Tibial nerve (tissue), 4 donors: ENCODE measurements around the gene WAS.

Source experiments
- CTCF ChIP-seq, 5 experiments: fragments of 200-600 bp in 3 of 5; fragments of 450-650 bp in 2 of 5; sonication (generic) in 3 of 5; IDR thresholded peaks; one replicate each; pipeline ENCODE4 v1.5.1; 2016 to 2019; ENCODE audit warnings: antibody characterized with exemption in 5 of 5, mild to moderate bottlenecking in 3 of 5, moderate library complexity in 2 of 5
- EP300 ChIP-seq, 2 donors: sonication (generic); formaldehyde crosslinking; IDR thresholded peaks; one replicate each; pipeline ENCODE4 v1.6.1; 2017; ENCODE audit warnings: antibody characterized with exemption in 2 of 2, mild to moderate bottlenecking in 1 of 2

- TF ChIP-seq EP300 (IDR thresholded peaks at IDR 0.05) (no peak), CTCF (IDR thresholded peaks at IDR 0.05) (no peak)
Measured at GRCh38 chrX:48705871-48706270, 22.3 kb downstream of the WAS start.
